Measurements from ENCODE around the gene EIPR1. TPM values are rescaled to one million over a fixed set of nuclear protein-coding genes. Genes with fewer than 3 reads are reported as not detected.

EIPR1 gene
- polyA plus RNA-seq, 2 of the 4 experiments (the other 2 are of a cell fraction), result 55.0 to 65.0 TPM

GRCh38 chr2:3208591-3208990 is 169.0 kb downstream of the EIPR1 start (continued):
- no peak for TF ChIP-seq CHD4 (IDR thresholded peaks at IDR 0.05; ENCODE audit: borderline replicate concordance)

GRCh38 chr2:3208179-3208578 is 169.4 kb downstream of the EIPR1 start:
- Histone ChIP-seq H3K4me1 (no peaks in the 10 kb centered on the region), H3K4me3 (no peak overlapping the region), H3K4me2 (no peak overlapping the region), H3K9me3 (no peaks in the 10 kb centered on the region), H3K27ac (no peak overlapping the region)
- ATAC-seq (no peak), FAIRE-seq (no peak), DNase-seq (ENCODE audit: low read depth in 1 of 2, low spot score in 1 of 2) (no peak)
- POLR2A ChIA-PET, result no interaction called here
- WGBS (ENCODE audit: missing lambda C conversion rate), result 89% methylated on average over 5 of the region's 5 CpGs
- TF ChIP-seq SREBF2 (IDR thresholded peaks at IDR 0.05) (no peak), KDM1A (IDR thresholded peaks at IDR 0.05; ENCODE audit: low read depth) (no peak), MAFK (IDR thresholded peaks at IDR 0.05; ENCODE audit: partially characterized antibody) (no peak)
- CTCF ChIA-PET, result interaction anchor here (1.1 kb wide), 1 partner anchor 16 kb away, joined by 4 read pairs; no protein-coding TSS in a partner anchor

GRCh38 chr2:3207091-3207491 is 170.5 kb downstream of the EIPR1 start:
- TF ChIP-seq BHLHE40 (IDR thresholded peaks at IDR 0.05; ENCODE audit: low read depth, low read length) (no peak), ZC3H11A (IDR thresholded peaks at IDR 0.05) (no peak), RCOR1 (IDR thresholded peaks at IDR 0.05; ENCODE audit: low read depth, low read length) (no peak)

DNA sequence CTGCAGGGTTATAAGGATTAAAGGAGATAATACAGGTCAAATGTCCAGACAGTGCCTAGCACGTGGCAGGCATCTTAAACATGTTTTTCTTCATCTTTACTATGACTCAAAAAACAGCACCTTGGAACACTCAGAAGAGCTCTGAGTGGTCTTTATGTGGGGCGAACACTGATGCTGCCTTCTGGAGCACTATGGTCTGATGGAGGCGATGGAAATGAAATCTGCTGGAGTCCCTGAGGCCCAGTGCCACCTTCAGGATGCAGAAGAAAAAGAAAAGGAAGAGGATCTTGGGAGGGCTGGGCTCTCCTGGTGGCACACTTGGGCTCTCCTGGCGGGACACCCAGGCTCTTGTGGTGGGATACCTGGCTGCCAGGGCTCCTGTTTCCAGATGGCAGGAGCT is 171.8 kb downstream of the EIPR1 start:
- no peak for FAIRE-seq
- TF ChIP-seq, protein P1, sequence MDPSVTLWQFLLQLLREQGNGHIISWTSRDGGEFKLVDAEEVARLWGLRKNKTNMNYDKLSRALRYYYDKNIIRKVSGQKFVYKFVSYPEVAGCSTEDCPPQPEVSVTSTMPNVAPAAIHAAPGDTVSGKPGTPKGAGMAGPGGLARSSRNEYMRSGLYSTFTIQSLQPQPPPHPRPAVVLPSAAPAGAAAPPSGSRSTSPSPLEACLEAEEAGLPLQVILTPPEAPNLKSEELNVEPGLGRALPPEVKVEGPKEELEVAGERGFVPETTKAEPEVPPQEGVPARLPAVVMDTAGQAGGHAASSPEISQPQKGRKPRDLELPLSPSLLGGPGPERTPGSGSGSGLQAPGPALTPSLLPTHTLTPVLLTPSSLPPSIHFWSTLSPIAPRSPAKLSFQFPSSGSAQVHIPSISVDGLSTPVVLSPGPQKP (IDR thresholded peaks at IDR 0.05; ENCODE audit: low read depth, low read length), result no peak
- TF ChIP-seq KDM1A (IDR thresholded peaks at IDR 0.05; ENCODE audit: low read depth) (no peak), RCOR1 (IDR thresholded peaks at IDR 0.05; ENCODE audit: low read depth, low read length) (no peak), REST (IDR thresholded peaks at IDR 0.05) (no peak), RFX5 (IDR thresholded peaks at IDR 0.05) (no peak), CBX8 (IDR thresholded peaks at IDR 0.05) (no peak), JUN (IDR thresholded peaks at IDR 0.05) (no peak), CHD2 (IDR thresholded peaks at IDR 0.05; ENCODE audit: low read length, partially characterized antibody) (no peak), NR3C1 (IDR thresholded peaks at IDR 0.05) (no peak), RNF2 (IDR thresholded peaks at IDR 0.05; ENCODE audit: borderline replicate concordance, low read depth) (no peak), KDM5A (IDR thresholded peaks at IDR 0.05) (no peak)
- ChIA-PET POLR2A (no interaction called here), CTCF (no interaction called here)
- WGBS (ENCODE audit: missing lambda C conversion rate), result 95% methylated on average over 4 of the region's 4 CpGs
- H3K4me1 ChIP-seq, result no peaks in the 10 kb centered on the region
- H3K4me2 ChIP-seq, result no peak overlapping the region
- no peaks in the 10 kb centered on the region for H3K9me3 ChIP-seq
- no peak for ATAC-seq
- DNase-seq (ENCODE audit: low read depth in 1 of 2, low spot score in 1 of 2), result no peak
- no peak overlapping the region for H3K27ac ChIP-seq
- H3K4me3 ChIP-seq, result no peak overlapping the region

More at GRCh38 chr2:3207091-3207491, 170.5 kb downstream of the EIPR1 start:
- WGBS (ENCODE audit: missing lambda C conversion rate), result 84% methylated on average over 10 of the region's 10 CpGs
- ATAC-seq, result no peak; a peak in 2 of 6 replicates
- FAIRE-seq, result no peak
- no peak for DNase-seq (ENCODE audit: low read depth in 1 of 2, low spot score in 1 of 2)
- no peak overlapping the region for H3K4me3 ChIP-seq
- H3K4me1 ChIP-seq, result no peaks in the 10 kb centered on the region
- ChIA-PET CTCF (interaction anchor here (0.6 to 1.6 kb wide), 3 partner anchors 17 to 1518 kb away, joined by 3 to 4 read pairs (median 4); no protein-coding TSS in a partner anchor), POLR2A (no interaction called here)
- H3K27ac ChIP-seq, result no peak overlapping the region
- H3K4me2 ChIP-seq, result no peak overlapping the region
- no peaks in the 10 kb centered on the region for H3K9me3 ChIP-seq
